ENCODE data around the gene ABTB2.
"Not testable (repeated sequence)": the region's sequence is repeated elsewhere in the genome, so short reads cannot be mapped to it uniquely, and the experiment has no call there.

ABTB2 gene

GRCh38 chr11:34357701-34358257 is at the start of gene ABTB2:
Gene ABTB2 (minus strand): TSS chr11:34358010.
- peak; percentile 90 to 93 for DNase-seq (ENCODE audit: low read depth in 2 of 2)

GRCh38 chr11:34407121-34407813 is 49.5 kb upstream of the ABTB2 start:
- DNase-seq (ENCODE audit: low read depth in 2 of 2): no peak

- DNase-seq (ENCODE audit: low read depth in 2 of 2): no peak
Measured at GRCh38 chr11:34406413-34406812, 48.6 kb upstream of the ABTB2 start.

- no peak for DNase-seq (ENCODE audit: low read depth in 2 of 2)
Measured at GRCh38 chr11:34405079-34405858, 47.5 kb upstream of the ABTB2 start.

- DNase-seq (ENCODE audit: low read depth in 2 of 2): no peak
Measured at GRCh38 chr11:34404280-34404679, 46.5 kb upstream of the ABTB2 start.

- no peak for DNase-seq (ENCODE audit: low read depth in 2 of 2)
Measured at GRCh38 chr11:34403431-34403830, 45.6 kb upstream of the ABTB2 start.

- no peak for DNase-seq (ENCODE audit: low read depth in 2 of 2)
Measured at GRCh38 chr11:34397811-34398210, 40.0 kb upstream of the ABTB2 start.

- DNase-seq (ENCODE audit: low read depth in 2 of 2): no peak
Measured at GRCh38 chr11:34397120-34397519, 39.3 kb upstream of the ABTB2 start.

GRCh38 chr11:34395916-34396550 is 38.2 kb upstream of the ABTB2 start:
- no peak for DNase-seq (ENCODE audit: low read depth in 2 of 2)

GRCh38 chr11:34394771-34395300 is 37.0 kb upstream of the ABTB2 start:
- DNase-seq (ENCODE audit: low read depth in 2 of 2): no peak

- no peak for DNase-seq (ENCODE audit: low read depth in 2 of 2)
Measured at GRCh38 chr11:34387653-34388052, 29.8 kb upstream of the ABTB2 start.

GRCh38 chr11:34386356-34386755 is 28.5 kb upstream of the ABTB2 start:
- DNase-seq (ENCODE audit: low read depth in 2 of 2): not testable (repeated sequence)

GRCh38 chr11:34382532-34383276 is 24.9 kb upstream of the ABTB2 start:
- DNase-seq (ENCODE audit: low read depth in 2 of 2): no peak

GRCh38 chr11:34381775-34382174 is 24.0 kb upstream of the ABTB2 start:
- DNase-seq (ENCODE audit: low read depth in 2 of 2): no peak

- no peak for DNase-seq (ENCODE audit: low read depth in 2 of 2)
Measured at GRCh38 chr11:34380696-34381095, 22.9 kb upstream of the ABTB2 start.

- DNase-seq (ENCODE audit: low read depth in 2 of 2): no peak
Measured at GRCh38 chr11:34379539-34379938, 21.7 kb upstream of the ABTB2 start.

GRCh38 chr11:34379079-34379478 is 21.3 kb upstream of the ABTB2 start:
- DNase-seq (ENCODE audit: low read depth in 2 of 2): no peak

- no peak for DNase-seq (ENCODE audit: low read depth in 2 of 2)
Measured at GRCh38 chr11:34373727-34374126, 15.9 kb upstream of the ABTB2 start.

GRCh38 chr11:34366522-34366921 is 8.7 kb upstream of the ABTB2 start:
- no peak for DNase-seq (ENCODE audit: low read depth in 2 of 2)

- no peak for DNase-seq (ENCODE audit: low read depth in 2 of 2)
Measured at GRCh38 chr11:34364102-34364501, 6.3 kb upstream of the ABTB2 start.

GRCh38 chr11:34363363-34364084 is 5.7 kb upstream of the ABTB2 start:
- DNase-seq (ENCODE audit: low read depth in 2 of 2): no peak
